Endodermal cell (in vitro differentiated cells): ENCODE results near the gene RAB28. TPM values are rescaled to one million over a fixed set of nuclear protein-coding genes. Genes with fewer than 3 reads are reported as not detected.

Experiments
- DNase-seq: peaks from one replicate; pipeline ENCODE4 v3.0.0-alpha.2; 2017
- H3K27ac ChIP-seq: 2 replicates; pipeline ENCODE4 v1.5.1; 2013; ENCODE audit warnings: mild to moderate bottlenecking, low read depth, low read length, moderate library complexity
- H3K27me3 ChIP-seq: 2 replicates; pipeline ENCODE4 v1.6.1; 2013; ENCODE audit warnings: mild to moderate bottlenecking, low read length, moderate library complexity; ENCODE audit not compliant: insufficient read depth, control insufficient read depth, poor library complexity, severe bottlenecking
- H3K36me3 ChIP-seq: 2 replicates; pipeline ENCODE4 v1.7.0; 2013; ENCODE audit warnings: mild to moderate bottlenecking, low read length, moderate library complexity; ENCODE audit not compliant: control insufficient read depth, insufficient read depth
- H3K4me1 ChIP-seq: one replicate; pipeline ENCODE4 v1.7.0; 2013; ENCODE audit warnings: low read length; ENCODE audit not compliant: control insufficient read depth, insufficient read depth
- H3K4me3 ChIP-seq: 2 replicates; pipeline ENCODE4 v1.5.1; 2013; ENCODE audit warnings: mild to moderate bottlenecking, low read length, moderate library complexity
- H3K9ac ChIP-seq: 2 replicates; pipeline ENCODE4 v1.6.1; 2013; ENCODE audit warnings: mild to moderate bottlenecking, low read length, moderate library complexity; ENCODE audit not compliant: poor library complexity, severe bottlenecking; ENCODE audit errors: extremely low read depth
- H3K9me3 ChIP-seq: 2 replicates; pipeline ENCODE4 v1.6.1; 2013; ENCODE audit warnings: mild to moderate bottlenecking, low read length, moderate library complexity; ENCODE audit not compliant: control insufficient read depth
- H3K27ac Mint-ChIP-seq: 2 replicates; pipeline ENCODE4 v1.8.0; 2020; ENCODE audit warnings: mixed read lengths
- H3K27me3 Mint-ChIP-seq: 2 replicates; pipeline ENCODE4 v1.8.0; 2021; ENCODE audit warnings: mild to moderate bottlenecking, mixed read lengths; ENCODE audit not compliant: insufficient read depth
- H3K36me3 Mint-ChIP-seq: 2 replicates; pipeline ENCODE4 v1.8.0; 2020; ENCODE audit warnings: low read depth, mixed read lengths
- H3K4me1 Mint-ChIP-seq: 2 replicates; pipeline ENCODE4 v1.8.0; 2020; ENCODE audit warnings: mixed read lengths
- H3K4me3 Mint-ChIP-seq: 2 replicates; pipeline ENCODE4 v1.8.0; 2020; ENCODE audit warnings: mild to moderate bottlenecking, moderate library complexity, mixed read lengths
- H3K9me3 Mint-ChIP-seq: 2 replicates; pipeline ENCODE4 v1.8.0; 2020; ENCODE audit warnings: mild to moderate bottlenecking, mixed read lengths
- CTCF ChIP-seq: fragments of 200-600 bp; sonication (generic); conservative IDR thresholded peaks from 2 replicates; pipeline ENCODE4 v1.5.0; 2021; ENCODE audit warnings: antibody characterized with exemption, mild to moderate bottlenecking
- total RNA-seq, 2 donors: library from RNA; stranded (reverse); fragmentation: NEBNext Ultra II Directional in 1 of 2; extraction: Animal tissue kit (Norgen Biotek cat#: 25700) in 1 of 2; gene quantifications; 2 replicates in 1 of 2; 3 replicates in 1 of 2; pipeline ENCODE4 v1.2.1, GENCODE V29; 2021

The RAB28 gene
- total RNA-seq, 2 donors from 2014 or later: 24.6 to 25.7 TPM

- H3K4me1 ChIP-seq: no peaks in the 10 kb centered on the region
- Mint-ChIP-seq H3K36me3 (peaks cover 14% of the 10 kb centered on the region), H3K27ac (no peak overlapping the region), H3K4me1 (no peaks in the 10 kb centered on the region), H3K27me3 (no peaks in the 10 kb centered on the region), H3K4me3 (no peak overlapping the region), H3K9me3 (no peaks in the 10 kb centered on the region)
- H3K4me3 ChIP-seq: no peak overlapping the region
- H3K9ac ChIP-seq: no peak overlapping the region
- no peak overlapping the region for H3K27ac ChIP-seq
- no peaks in the 10 kb centered on the region for H3K27me3 ChIP-seq
- no peak for TF ChIP-seq CTCF
- no peaks in the 10 kb centered on the region for H3K9me3 ChIP-seq
- peaks cover 9% of the 10 kb centered on the region for H3K36me3 ChIP-seq
- no peak for DNase-seq
These were observed 161.4 kb downstream of the RAB28 start for GRCh38 chr4:13322681-13323101.

Other genes with a start within 250 kb of the RAB28 start
- gene NKX3-2, start 60.2 kb upstream of the RAB28 start, total RNA-seq: 1 to 10 TPM in 1 of 2 donors, under 1 TPM in 1; 0.11 to 1.5 TPM
- 10 to 100 TPM; 42.5 to 46.3 TPM for gene BOD1L1, start 143.4 kb upstream of the RAB28 start, total RNA-seq